HG02678 (cell line): ENCODE results near the gene HAL.

Source experiments
- ATAC-seq: cut with Tn5 transposase; IDR thresholded peaks from one replicate; pipeline ENCODE4 v1.9.1; 2021; ENCODE audit warnings: mild to moderate bottlenecking, moderate library complexity; ENCODE audit not compliant: unreplicated experiment

HAL gene, protein sequence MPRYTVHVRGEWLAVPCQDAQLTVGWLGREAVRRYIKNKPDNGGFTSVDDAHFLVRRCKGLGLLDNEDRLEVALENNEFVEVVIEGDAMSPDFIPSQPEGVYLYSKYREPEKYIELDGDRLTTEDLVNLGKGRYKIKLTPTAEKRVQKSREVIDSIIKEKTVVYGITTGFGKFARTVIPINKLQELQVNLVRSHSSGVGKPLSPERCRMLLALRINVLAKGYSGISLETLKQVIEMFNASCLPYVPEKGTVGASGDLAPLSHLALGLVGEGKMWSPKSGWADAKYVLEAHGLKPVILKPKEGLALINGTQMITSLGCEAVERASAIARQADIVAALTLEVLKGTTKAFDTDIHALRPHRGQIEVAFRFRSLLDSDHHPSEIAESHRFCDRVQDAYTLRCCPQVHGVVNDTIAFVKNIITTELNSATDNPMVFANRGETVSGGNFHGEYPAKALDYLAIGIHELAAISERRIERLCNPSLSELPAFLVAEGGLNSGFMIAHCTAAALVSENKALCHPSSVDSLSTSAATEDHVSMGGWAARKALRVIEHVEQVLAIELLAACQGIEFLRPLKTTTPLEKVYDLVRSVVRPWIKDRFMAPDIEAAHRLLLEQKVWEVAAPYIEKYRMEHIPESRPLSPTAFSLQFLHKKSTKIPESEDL

DNA sequence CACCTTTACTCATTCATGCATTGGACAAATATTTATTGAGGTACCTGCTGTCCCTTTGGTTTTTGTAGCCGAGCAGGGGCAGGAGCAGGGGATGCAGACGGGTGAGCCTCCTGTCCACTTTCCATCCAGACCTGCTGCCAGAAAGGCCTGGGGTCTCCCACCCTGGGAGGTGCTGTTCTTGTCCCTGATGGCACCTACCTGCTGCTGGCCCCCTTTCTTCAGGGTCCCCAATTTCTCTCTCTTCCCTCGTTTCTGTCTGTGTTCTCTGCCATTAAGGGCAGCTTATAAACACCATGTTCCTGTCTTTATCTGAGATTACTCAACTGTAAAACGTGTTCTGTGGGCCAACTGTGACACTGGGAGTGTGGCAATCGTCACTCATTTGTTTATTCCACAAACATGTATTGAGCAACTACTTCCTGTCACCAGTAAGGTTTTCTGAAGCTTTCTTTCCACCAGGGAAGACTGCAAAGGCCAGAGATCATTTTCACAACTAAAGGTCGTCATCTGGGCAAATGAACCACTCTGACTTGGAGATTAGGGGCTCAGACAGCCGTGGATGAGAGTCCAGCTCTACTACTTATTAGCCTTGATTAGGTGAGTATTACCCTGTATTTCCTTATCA is at the start of gene HAL:
Gene HAL (minus strand): TSS at position 311 of the 625 bp plus-strand sequence. CDS start 434 bp downstream, outside the sequence.
- no peak for ATAC-seq

DNA sequence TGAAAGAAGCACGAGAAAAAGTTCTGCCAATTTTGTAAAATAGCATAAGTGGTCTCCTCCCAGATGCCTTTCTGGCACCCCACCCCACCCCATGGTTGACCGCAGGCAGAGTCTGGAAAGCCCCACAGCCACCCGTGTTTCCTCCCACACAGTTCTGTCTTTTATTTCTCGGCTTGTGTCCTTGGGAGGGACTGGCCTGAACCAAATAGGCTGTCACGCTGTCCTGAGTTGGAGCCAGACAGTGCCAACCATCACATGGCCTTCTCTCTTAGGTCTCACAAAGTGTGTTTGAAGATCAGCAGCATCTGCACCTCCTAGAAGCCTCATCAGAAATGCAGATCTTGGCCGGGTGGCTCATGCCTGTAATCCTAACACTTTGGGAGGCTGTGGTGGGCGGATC is 49.4 kb upstream of the HAL start:
- no peak for ATAC-seq

- no peak for ATAC-seq
These were observed 48.8 kb upstream of the HAL start for GRCh38 chr12:96044943-96045290.

- ATAC-seq: no peak
These were observed 48.1 kb upstream of the HAL start for GRCh38 chr12:96044017-96044942.

GRCh38 chr12:96041181-96041580 is 45.0 kb upstream of the HAL start:
- no peak for ATAC-seq

DNA sequence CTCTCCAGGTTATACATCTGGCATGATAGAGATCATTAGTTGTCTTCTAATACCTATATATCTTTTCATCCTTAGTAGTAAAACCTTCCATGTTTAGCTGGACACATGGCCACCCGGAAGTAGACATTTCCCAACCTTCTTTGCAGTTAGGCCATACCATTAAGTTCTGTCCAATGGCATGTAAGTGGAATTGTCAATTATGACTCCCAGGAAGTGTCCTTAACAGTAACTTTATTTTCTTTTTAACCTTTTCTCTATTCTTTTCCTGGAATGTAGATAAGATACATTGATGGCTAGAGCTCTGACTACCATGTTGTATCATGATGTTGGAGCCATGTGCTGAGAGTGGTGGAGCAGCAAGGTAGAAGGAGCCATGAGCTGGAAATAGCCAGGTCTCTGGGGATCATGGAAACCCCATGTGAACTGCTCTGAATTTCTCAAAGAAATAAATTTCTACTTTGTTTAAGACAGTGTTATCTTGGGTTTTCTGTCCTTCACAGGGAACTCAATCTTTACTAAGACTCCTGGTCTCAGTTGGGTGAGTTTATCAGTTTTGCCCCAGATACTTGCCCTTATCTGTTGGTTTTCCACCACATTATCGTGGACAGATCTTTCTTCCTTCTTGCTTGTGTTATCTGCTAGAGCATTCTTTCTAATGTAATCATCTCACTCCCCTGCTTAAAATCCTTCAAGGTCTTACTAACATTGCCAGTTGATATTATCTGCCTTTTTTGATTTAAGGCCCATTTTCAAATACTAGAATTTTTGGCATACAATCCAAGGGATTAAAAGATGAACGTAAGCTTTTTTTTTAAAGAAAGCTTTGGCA is 44.4 kb upstream of the HAL start:
- no peak for ATAC-seq

DNA sequence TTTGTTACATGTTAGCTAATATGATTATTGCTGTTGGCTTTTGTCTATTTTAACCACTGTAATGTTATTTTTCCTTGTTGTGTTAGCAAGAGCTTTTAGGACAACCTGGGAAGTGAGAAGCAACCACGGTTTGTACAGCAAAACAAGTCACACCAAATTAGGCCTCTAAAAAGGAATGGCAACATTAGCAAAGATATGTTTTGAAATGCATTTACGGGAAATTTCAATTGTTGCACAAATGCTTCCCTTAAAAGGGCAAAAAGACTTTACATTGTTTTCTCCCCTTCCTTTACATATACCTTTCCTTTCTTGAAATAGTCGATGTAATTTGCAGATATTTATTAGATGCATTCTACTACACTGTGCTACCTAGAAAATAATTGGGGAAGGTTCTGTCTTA is 43.4 kb upstream of the HAL start:
- ATAC-seq: no peak

DNA sequence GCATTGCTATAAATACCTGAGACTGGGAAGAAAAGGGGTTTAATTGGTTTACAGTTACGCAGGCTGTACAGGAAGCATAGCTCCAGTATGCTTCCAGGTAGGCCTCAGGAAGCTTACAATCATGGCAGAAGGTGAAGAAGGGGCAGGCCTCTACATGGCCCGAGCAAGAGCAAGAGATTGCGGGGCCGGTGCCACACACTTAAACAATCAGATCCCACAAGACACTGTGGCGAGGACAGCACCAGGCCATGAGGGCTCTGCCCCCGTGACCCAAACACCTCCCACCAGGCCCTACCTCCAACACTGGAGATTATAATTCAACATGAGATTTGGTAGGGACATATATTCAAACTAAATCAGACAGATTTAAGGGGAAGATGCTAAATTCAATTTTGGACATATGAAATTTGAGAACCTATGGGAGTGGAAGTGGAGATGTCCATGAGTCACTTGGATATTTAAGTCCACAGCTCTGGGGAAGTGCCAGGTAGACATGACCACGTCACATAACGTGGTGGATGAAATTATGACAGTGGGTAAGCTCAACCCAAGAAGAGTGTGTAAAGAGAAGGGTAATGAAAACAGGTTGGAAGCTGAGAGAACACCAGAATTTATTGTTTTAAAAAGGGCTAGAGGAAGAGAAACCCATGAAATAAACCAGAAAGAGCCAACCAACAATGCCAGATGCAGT is 40.8 kb upstream of the HAL start:
- ATAC-seq: no peak

- peak; percentile 90 for ATAC-seq
These were observed 39.4 kb upstream of the HAL start, which contains the start of gene LTA4H for GRCh38 chr12:96035283-96036236. LTA4H (minus strand) TSS chr12:96035587; CDS start chr12:96035519, 68 bp downstream.

- no peak for ATAC-seq
These were observed 38.6 kb upstream of the HAL start for GRCh38 chr12:96034621-96035282.

DNA sequence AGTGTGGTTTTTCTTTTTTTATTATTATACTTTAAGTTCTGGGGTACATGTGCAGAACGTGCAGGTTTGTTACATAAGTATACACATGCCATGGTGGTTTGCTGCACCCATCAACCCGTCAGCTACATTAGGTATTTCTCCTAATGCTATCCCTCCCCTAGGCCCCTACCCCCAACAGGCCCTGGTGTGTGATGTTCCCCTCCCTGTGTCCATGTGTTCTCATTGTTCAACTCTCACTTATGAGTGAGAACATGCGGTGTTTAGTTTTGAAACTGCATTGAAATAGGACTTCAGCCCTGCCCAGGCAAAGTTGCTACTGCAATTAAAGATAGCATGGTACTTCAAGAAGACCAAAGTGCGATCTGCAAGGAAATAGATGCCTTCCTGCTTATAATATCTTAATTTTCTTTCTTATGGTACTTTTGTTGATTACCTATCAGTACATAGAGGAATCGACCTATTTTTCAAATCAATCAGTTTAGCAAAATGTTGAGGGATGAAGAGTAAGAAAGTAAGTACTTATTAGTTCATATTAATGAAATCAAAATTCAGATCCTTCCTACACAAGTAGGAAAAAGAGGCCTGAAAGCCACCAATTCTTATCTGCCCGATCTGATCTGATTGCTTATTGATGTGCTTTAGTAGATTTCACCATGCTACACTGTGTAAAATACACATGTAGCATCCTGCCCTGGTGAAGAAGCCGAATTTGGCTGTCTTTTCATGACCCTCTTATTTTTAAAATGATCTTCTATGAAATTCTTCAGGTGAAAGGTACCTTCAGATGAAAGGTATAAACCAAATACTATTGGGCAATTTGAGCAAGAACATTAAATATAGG is 37.6 kb upstream of the HAL start:
- no peak for ATAC-seq

- ATAC-seq: no peak
These were observed 33.7 kb upstream of the HAL start for GRCh38 chr12:96029826-96030225.

GRCh38 chr12:96028538-96028937 is 32.4 kb upstream of the HAL start:
- no peak for ATAC-seq

GRCh38 chr12:96026331-96026730 is 30.2 kb upstream of the HAL start:
- no peak for ATAC-seq

DNA sequence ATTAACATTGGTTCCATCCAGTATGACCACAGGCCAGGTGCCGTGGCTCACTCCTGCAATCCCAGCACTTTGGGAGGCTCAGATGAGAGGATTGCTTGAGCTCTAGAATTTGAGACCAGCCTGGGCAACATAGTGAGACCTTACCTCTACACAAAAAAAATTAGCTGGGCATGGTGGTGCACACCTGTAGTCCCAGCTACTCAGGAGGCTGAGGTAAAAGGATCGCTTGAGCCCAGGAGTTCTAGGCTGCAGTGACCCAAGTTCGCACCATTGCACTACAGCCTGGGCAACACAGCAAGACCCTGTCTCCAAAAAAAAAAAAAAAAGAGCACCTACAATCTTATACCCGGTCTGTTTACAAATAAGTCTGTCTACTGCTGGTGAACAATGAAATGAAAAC is 29.4 kb upstream of the HAL start:
- no peak for ATAC-seq

GRCh38 chr12:96020314-96021003 is 24.3 kb upstream of the HAL start:
- peak; percentile 97 for ATAC-seq
